Neural crest cell (in vitro differentiated cells): ENCODE measurements around the gene ATP13A4. TPM values are rescaled to one million over a fixed set of nuclear protein-coding genes. Genes with fewer than 3 reads are reported as not detected.
A peak's percentile ranks its signal among the peaks of the same experiment; 100 is the strongest.

Source experiments
- DNase-seq: peaks from one replicate; pipeline ENCODE4 v3.0.0; 2021; ENCODE audit warnings: low read depth, mixed read lengths, low spot score
- H3K27ac Mint-ChIP-seq: one replicate; pipeline ENCODE4 v1.8.0; 2021; ENCODE audit warnings: mild to moderate bottlenecking, mixed read lengths; ENCODE audit not compliant: unreplicated experiment
- H3K27me3 Mint-ChIP-seq: 2 replicates; pipeline ENCODE4 v1.8.0; 2021; ENCODE audit warnings: low read depth, mild to moderate bottlenecking, mixed read lengths
- H3K36me3 Mint-ChIP-seq: 2 replicates; pipeline ENCODE4 v1.8.0; 2021; ENCODE audit warnings: low read depth, mild to moderate bottlenecking, mixed read lengths
- H3K4me1 Mint-ChIP-seq: 2 replicates; pipeline ENCODE4 v1.8.0; 2021; ENCODE audit warnings: mixed read lengths
- H3K4me3 Mint-ChIP-seq: one replicate; pipeline ENCODE4 v1.8.0; 2021; ENCODE audit warnings: mild to moderate bottlenecking, mixed read lengths
- H3K9me3 Mint-ChIP-seq: 2 replicates; pipeline ENCODE4 v1.8.0; 2021; ENCODE audit warnings: mixed read lengths
- total RNA-seq: library from RNA; stranded (reverse); gene quantifications from 2 replicates; pipeline ENCODE4 v1.2.1, GENCODE V29; 2021
- TF ChIP-seq, protein P1 (sequence below): fragments of 200-600 bp; sonication (generic); conservative IDR thresholded peaks from 2 replicates; pipeline ENCODE4 v1.5.0; 2021; ENCODE audit warnings: antibody characterized with exemption, mild to moderate bottlenecking

The ATP13A4 gene
- total RNA-seq, 1 donor from 2014 or later = 0.30 TPM

DNA sequence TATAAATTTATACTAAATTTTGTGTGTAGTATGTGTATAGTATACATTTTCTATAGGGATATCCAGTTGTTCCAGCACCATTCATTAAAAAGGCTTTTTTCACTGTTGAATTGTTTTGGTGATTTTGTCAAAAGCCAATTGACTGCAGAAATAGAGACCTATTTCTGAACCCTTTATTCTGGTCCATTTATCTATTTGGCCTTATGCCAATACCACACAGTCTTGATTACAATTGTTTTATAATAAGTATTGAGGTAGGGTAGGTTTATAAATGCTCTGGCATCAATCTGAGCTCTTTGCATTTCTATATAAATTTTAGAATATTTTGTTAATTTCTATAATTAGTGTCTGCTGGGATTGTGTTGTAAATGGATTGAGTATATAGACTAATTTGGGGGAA, 31.8 kb upstream of the ATP13A4 start:
- no peak for DNase-seq
- H3K36me3 Mint-ChIP-seq = no peaks in the 10 kb centered on the region
- no peaks in the 10 kb centered on the region for H3K9me3 Mint-ChIP-seq
- H3K4me3 Mint-ChIP-seq = no peak overlapping the region
- TF ChIP-seq, protein P1, sequence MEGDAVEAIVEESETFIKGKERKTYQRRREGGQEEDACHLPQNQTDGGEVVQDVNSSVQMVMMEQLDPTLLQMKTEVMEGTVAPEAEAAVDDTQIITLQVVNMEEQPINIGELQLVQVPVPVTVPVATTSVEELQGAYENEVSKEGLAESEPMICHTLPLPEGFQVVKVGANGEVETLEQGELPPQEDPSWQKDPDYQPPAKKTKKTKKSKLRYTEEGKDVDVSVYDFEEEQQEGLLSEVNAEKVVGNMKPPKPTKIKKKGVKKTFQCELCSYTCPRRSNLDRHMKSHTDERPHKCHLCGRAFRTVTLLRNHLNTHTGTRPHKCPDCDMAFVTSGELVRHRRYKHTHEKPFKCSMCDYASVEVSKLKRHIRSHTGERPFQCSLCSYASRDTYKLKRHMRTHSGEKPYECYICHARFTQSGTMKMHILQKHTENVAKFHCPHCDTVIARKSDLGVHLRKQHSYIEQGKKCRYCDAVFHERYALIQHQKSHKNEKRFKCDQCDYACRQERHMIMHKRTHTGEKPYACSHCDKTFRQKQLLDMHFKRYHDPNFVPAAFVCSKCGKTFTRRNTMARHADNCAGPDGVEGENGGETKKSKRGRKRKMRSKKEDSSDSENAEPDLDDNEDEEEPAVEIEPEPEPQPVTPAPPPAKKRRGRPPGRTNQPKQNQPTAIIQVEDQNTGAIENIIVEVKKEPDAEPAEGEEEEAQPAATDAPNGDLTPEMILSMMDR = no peak
- peaks cover 4% of the 10 kb centered on the region for H3K27me3 Mint-ChIP-seq
- H3K27ac Mint-ChIP-seq = no peak overlapping the region
- H3K4me1 Mint-ChIP-seq = no peaks in the 10 kb centered on the region

DNA sequence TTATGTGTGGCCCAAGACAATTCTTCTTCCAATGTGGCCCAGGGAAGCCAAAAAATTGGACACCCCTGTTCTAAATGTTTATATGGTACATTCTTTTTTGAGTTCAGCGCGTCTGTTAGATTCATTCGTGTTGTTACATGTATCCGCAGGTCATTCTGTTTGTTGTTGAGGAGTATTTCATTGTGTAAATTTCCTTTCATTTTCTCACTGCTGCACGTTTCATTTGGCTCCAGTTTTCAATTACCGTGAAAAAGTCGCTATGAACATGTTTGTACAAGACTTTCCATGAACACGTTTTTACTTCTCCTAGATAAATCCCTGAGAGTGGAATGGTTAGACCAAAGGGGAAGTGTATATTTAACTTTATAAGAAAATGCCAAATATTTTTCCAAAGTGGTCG, 30.8 kb upstream of the ATP13A4 start:
- no peaks in the 10 kb centered on the region for H3K36me3 Mint-ChIP-seq
- no peak overlapping the region for H3K27ac Mint-ChIP-seq
- no peak for DNase-seq
- peaks cover 4% of the 10 kb centered on the region for H3K27me3 Mint-ChIP-seq
- no peak overlapping the region for H3K4me3 Mint-ChIP-seq
- H3K9me3 Mint-ChIP-seq = no peaks in the 10 kb centered on the region
- no peaks in the 10 kb centered on the region for H3K4me1 Mint-ChIP-seq
- TF ChIP-seq, protein P1 = no peak

DNA sequence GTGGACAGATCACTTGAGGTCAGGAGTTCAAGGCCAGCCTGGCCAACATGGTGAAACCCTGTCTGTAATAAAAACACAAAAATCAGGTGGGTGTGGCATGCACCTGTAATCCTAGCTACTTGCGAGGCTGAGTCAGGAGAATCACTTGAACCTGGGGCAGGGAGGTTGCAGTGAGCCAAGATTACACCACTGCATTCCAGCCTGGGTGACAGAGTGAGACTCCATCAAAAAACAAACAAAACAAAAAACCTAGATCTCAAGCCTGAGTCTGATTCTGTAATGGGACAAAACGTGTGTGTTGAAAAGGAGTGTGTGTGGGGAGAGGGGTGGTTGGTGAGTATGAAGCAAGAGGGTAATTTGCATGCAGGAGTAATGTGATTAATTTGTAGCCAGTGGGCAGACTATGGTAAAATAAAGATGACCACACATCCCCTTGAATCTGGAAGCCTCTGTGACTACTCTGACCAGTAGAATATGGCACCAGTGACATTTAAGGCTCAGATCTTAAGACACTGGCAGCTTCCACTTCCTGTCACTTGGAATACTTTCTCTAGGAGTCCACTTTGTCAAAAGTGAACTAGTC, 19.9 kb upstream of the ATP13A4 start:
- TF ChIP-seq, protein P1 = no peak
- H3K4me3 Mint-ChIP-seq = no peak overlapping the region
- H3K9me3 Mint-ChIP-seq = no peaks in the 10 kb centered on the region
- H3K4me1 Mint-ChIP-seq = no peaks in the 10 kb centered on the region
- no peaks in the 10 kb centered on the region for H3K27me3 Mint-ChIP-seq
- H3K36me3 Mint-ChIP-seq = no peaks in the 10 kb centered on the region
- H3K27ac Mint-ChIP-seq = no peak overlapping the region
- DNase-seq = no peak

DNA sequence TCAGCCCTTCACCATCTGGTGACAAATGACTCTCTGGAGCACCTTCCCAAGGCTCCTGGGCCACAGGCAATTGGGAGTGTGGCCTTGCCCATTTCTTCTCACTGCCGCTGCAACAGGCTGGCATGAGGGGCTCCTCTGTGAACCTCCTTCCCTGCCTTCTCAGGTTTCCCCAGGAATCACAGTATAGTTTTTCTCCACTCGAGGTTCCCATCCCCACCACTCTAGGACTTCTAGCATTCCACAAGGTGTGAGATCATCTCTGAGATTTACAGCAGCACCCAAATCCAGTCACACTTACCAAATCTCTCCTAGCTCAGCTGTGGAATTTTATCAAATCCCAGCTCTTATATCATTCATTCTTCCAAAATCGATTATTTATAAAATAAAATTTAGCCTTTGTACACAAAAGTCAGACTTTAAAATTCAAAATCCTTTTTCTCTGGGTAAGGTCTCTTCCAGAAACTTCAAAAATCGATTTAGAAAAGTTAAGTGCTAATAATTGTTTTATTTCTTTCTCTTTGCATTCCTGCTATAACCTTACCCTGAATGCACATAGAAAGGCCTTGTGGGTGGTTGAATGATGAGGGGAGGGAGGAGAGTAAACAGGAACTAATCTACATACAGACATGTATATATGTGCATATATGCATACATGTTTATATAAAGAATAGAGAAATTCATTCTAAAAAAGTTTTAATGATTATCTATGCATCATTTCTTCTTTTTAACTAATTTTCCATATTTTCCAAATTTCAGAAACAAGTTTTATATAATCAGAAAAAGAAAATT, 18.9 kb upstream of the ATP13A4 start:
- Mint-ChIP-seq H3K4me3 (no peak overlapping the region), H3K27me3 (no peaks in the 10 kb centered on the region), H3K4me1 (no peaks in the 10 kb centered on the region), H3K9me3 (no peaks in the 10 kb centered on the region), H3K27ac (no peak overlapping the region), H3K36me3 (no peaks in the 10 kb centered on the region)
- TF ChIP-seq, protein P1 = no peak
- DNase-seq = no peak

DNA sequence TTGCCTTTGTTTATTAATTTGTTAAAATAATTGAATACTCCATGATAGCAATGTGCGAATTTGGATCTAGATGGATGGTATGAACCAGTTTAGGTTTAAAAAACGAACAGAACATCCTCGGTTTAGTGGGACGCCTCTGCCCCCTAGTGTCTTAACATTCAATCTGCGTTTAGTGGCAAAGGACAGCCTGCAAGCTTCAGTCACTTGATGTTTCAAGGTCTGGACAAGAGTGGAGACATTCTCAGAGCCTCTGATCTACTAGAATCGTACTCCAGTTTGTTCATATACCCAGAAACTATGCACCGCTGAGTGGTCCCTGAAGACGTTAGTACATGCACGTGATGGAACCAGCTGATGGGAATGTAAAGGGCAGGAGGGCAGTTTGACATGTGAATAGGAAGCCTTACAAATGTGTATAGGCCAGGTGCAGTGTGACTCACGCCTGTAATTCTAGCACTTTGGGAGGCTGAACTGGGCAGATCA, 17.8 kb upstream of the ATP13A4 start:
- Mint-ChIP-seq H3K27me3 (no peaks in the 10 kb centered on the region), H3K36me3 (no peaks in the 10 kb centered on the region), H3K27ac (no peak overlapping the region), H3K4me3 (no peak overlapping the region), H3K4me1 (no peaks in the 10 kb centered on the region), H3K9me3 (no peaks in the 10 kb centered on the region)
- TF ChIP-seq, protein P1 = peak; percentile 95
- DNase-seq = peak; percentile 57
